ENCODE results near the gene PTPN2. TPM values are rescaled to one million over a fixed set of nuclear protein-coding genes. Genes with fewer than 3 reads are reported as not detected.

Gene PTPN2
- total and polyA plus RNA-seq, 11 donors: 7.5 to 33.1 (median 11.5) TPM

- peak in 1 of 5 donors; percentile 33 for DNase-seq
- WGBS, 4 donors: 56 to 75% (median 64%) methylated on average over 4 of the region's 4 CpGs
These were observed 45.8 kb downstream of the PTPN2 start for GRCh38 chr18:12838178-12838634.

GRCh38 chr18:12837747-12838146, 46.3 kb downstream of the PTPN2 start:
- H3K36me3 ChIP-seq: peaks cover 0 to 34% (median 17%) of the 10 kb centered on the region in 9 donors
- no peak overlapping the region for H3K4me3 ChIP-seq
- intact Hi-C loops (cut with DNase I): no loop called here
- peaks cover 0 to 47% (median 5%) of the 10 kb centered on the region in 12 donors for H3K4me1 ChIP-seq
- TF ChIP-seq POLR2A (IDR thresholded peaks at IDR 0.05) (no peak), CTCF (IDR thresholded peaks at IDR 0.05) (no peak)
- no peaks in the 10 kb centered on the region for H3K9me3 ChIP-seq
- H3K27ac ChIP-seq: peak overlapping the region in 4 of 12 donors; percentile 16 to 92 (median 28)
- ATAC-seq (no peak), DNase-seq (no peak)
- H3K27me3 ChIP-seq: no peaks in the 10 kb centered on the region

More at GRCh38 chr18:12838178-12838634, 45.8 kb downstream of the PTPN2 start:
- H3K4me3 ChIP-seq: peak overlapping the region in 2 of 12 donors; percentile 18 to 32
- H3K36me3 ChIP-seq: peaks cover 0 to 29% (median 17%) of the 10 kb centered on the region in 9 donors
- H3K9me3 ChIP-seq: no peaks in the 10 kb centered on the region
- TF ChIP-seq POLR2A (IDR thresholded peaks at IDR 0.05) (no peak), CTCF (IDR thresholded peaks at IDR 0.05) (no peak)
- peak overlapping the region in 5 of 12 donors; percentile 16 to 92 (median 30) for H3K27ac ChIP-seq
- intact Hi-C loops (cut with DNase I): no loop called here
- ATAC-seq: peak in 3 of 4 donors; percentile 42 to 80 (median 79)
- H3K27me3 ChIP-seq: no peaks in the 10 kb centered on the region
- H3K4me1 ChIP-seq: peaks cover 0 to 50% (median 5%) of the 10 kb centered on the region in 12 donors

- Histone ChIP-seq H3K27me3 (no peaks in the 10 kb centered on the region), H3K27ac (peak overlapping the region in 1 of 12 donors; percentile 92), H3K9me3 (no peaks in the 10 kb centered on the region), H3K4me3 (no peak overlapping the region), H3K36me3 (peaks cover 0 to 39% (median 17%) of the 10 kb centered on the region in 9 donors), H3K4me1 (peaks cover 0 to 43% (median 5%) of the 10 kb centered on the region in 12 donors)
- intact Hi-C loops (cut with DNase I): no loop called here
- DNase-seq: no peak
- WGBS, 4 donors: 89 to 93% (median 91%) methylated on average over 5 of the region's 5 CpGs
- TF ChIP-seq POLR2A (IDR thresholded peaks at IDR 0.05) (no peak), CTCF (IDR thresholded peaks at IDR 0.05) (no peak)
- no peak for ATAC-seq
These were observed 47.5 kb downstream of the PTPN2 start for GRCh38 chr18:12836551-12836950.

- TF ChIP-seq CTCF (IDR thresholded peaks at IDR 0.05) (no peak), POLR2A (IDR thresholded peaks at IDR 0.05) (no peak)
- Histone ChIP-seq H3K36me3 (peaks cover 0 to 83% (median 34%) of the 10 kb centered on the region in 9 donors), H3K9me3 (peaks cover 0 to 25% (median 9%) of the 10 kb centered on the region in 12 donors), H3K27me3 (no peaks in the 10 kb centered on the region), H3K4me1 (no peaks in the 10 kb centered on the region), H3K4me3 (no peak overlapping the region), H3K27ac (no peak overlapping the region)
- intact Hi-C loops (cut with DNase I): no loop called here
- WGBS, 4 donors: 96 to 98% (median 97%) methylated on average over 4 of the region's 4 CpGs
- DNase-seq: no peak
- no peak for ATAC-seq
These were observed 55.7 kb downstream of the PTPN2 start for GRCh38 chr18:12828116-12829051.

All from heart left ventricle (tissue), 16 donors.